Stomach (tissue), 4 donors: ENCODE measurements around the gene VAV2.

Experiments used
- CTCF ChIP-seq, 7 experiments: fragments of 450-650 bp in 4 of 7; fragments of 200-600 bp in 3 of 7; sonication (generic) in 3 of 7; IDR thresholded peaks; one replicate each; pipeline ENCODE4 v1.5.1; 2016 to 2019; ENCODE audit warnings: antibody characterized with exemption in 7 of 7, control low read depth in 2 of 7, mild to moderate bottlenecking in 1 of 7
- POLR2A ChIP-seq, 4 donors: fragments of 450-650 bp; IDR thresholded peaks; one replicate each; pipeline ENCODE4 v1.6.1; 2016; ENCODE audit warnings: antibody characterized with exemption in 4 of 4, control low read depth in 2 of 4, mild to moderate bottlenecking in 1 of 4, moderate library complexity in 1 of 4

DNA sequence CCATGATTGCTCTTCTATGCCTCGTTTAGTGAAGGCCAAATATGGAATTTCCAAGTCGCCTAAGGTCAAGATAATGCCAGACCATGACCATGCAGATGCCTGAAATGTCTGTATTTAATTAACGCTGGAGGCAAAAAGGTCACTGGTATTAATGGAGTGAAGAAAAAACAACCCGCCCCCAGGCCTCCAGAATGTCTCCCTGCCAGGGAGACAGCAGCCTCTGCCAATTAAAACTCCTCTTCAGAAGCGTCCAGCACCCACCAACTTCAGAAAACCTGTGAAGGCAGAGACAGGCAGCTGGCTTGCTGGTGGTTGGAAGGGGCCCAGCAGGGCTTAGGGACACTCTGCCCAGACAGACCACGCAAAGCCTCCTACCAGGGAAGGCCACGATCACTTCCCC is 94.4 kb downstream of the VAV2 start:
- TF ChIP-seq CTCF (IDR thresholded peaks at IDR 0.05) (no peak), POLR2A (IDR thresholded peaks at IDR 0.05) (no peak)
